ENCODE results near the gene SHC2. TPM values are rescaled to one million over a fixed set of nuclear protein-coding genes. Genes with fewer than 3 reads are reported as not detected.
"Not testable (repeated sequence)": the region's sequence is repeated elsewhere in the genome, so short reads cannot be mapped to it uniquely, and the experiment has no call there.

The SHC2 gene
- polyA plus RNA-seq, 1 donor (not counting 4 experiments of a cell fraction or from before 2014, with no cell fraction given) = 2.5 TPM

GRCh38 chr19:412356-413355 lies 48.2 kb downstream of the SHC2 start:
- TF ChIP-seq CTCF (optimal IDR thresholded peaks at IDR 0.05 in 1 of 3, IDR thresholded peaks at IDR 0.05 in 1 of 3, conservative IDR thresholded peaks at IDR 0.05 in 1 of 3; ENCODE audit: extremely low read depth in 1 of 3, insufficient read depth in 2 of 3, low read length in 3 of 3) = no peak
- no peak for TF ChIP-seq EZH2 (IDR thresholded peaks at IDR 0.05; ENCODE audit: low read length)
- H4K20me1 ChIP-seq (ENCODE audit: control insufficient read depth, extremely low read depth, insufficient read depth, low read length) = no peaks in the 10 kb centered on the region
- H3K4me1 ChIP-seq (ENCODE audit: control insufficient read depth, extremely low read depth, insufficient read depth, low read length) = peaks cover 4% of the 10 kb centered on the region
- FAIRE-seq (no peak), DNase-seq (ENCODE audit: low read depth, low spot score) (no peak)
- H3K27me3 ChIP-seq (ENCODE audit: control insufficient read depth, extremely low read depth, insufficient read depth, low read length) = peaks cover 35% of the 10 kb centered on the region
- no peaks in the 10 kb centered on the region for H3K36me3 ChIP-seq (ENCODE audit: control insufficient read depth in 2 of 2, extremely low read depth in 1 of 2, insufficient read depth in 2 of 2, low read length in 2 of 2)
- no peak overlapping the region for H3K4me2 ChIP-seq (ENCODE audit: control insufficient read depth, extremely low read depth, insufficient read depth, low read depth, low read length)
- no peak overlapping the region for H3K9ac ChIP-seq (ENCODE audit: control insufficient read depth, extremely low read depth, insufficient read depth, low read length)
- no peak overlapping the region for H2AFZ ChIP-seq (ENCODE audit: control insufficient read depth, low read length)
- H3K9me3 ChIP-seq (ENCODE audit: control insufficient read depth, low read depth, low read length) = no peaks in the 10 kb centered on the region
- H3K27ac ChIP-seq (ENCODE audit: control insufficient read depth, insufficient read depth, low read length) = no peak overlapping the region
- H3K79me2 ChIP-seq (ENCODE audit: control insufficient read depth, insufficient read depth, low read length) = no peaks in the 10 kb centered on the region
- H3K9me1 ChIP-seq (ENCODE audit: control insufficient read depth, extremely low read depth, insufficient read depth, low read length) = no peaks in the 10 kb centered on the region
- dilution Hi-C loops (cut with MboI; ENCODE audit: extremely low pct_ligation_motif_present, low sequenced_read_pairs) = no loop called here
- H3K4me3 ChIP-seq (ENCODE audit: control insufficient read depth in 2 of 3, extremely low read depth in 1 of 3, insufficient read depth in 2 of 3, low read depth in 1 of 3, low read length in 3 of 3) = no peak overlapping the region

DNA sequence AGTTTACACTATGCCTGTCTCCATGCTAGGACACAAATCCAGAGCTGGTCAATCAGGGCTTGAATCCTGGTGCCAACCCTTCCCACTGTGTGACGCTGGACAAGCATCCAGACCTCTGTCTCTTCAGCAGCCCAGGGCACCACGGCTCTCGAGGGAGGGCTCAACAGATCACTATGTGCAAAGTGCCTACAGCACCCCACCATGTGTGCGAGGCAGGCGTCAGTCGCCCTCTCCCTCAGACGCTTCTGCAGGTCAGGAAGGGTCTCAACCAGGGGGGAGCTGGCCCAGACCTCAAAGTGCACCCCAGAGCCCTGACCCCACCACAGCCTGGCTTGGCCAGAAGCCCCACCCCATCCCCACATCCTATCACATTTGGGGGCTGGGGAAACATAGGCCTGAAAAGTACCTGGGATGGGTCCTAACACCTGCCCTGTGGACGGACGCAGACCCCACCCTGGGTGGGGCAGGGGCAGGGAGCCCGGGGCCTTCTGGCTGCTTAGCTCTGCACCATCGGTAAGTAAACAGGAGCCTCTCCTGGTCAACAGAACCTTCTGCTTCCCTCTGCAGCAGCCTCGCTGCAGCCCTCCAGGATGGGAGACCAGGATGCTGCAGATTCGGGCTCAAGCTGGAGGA lies 49.0 kb downstream of the SHC2 start:
- no peak overlapping the region for H3K4me3 ChIP-seq (ENCODE audit: control insufficient read depth in 2 of 3, extremely low read depth in 1 of 3, insufficient read depth in 2 of 3, low read depth in 1 of 3, low read length in 3 of 3)
- H4K20me1 ChIP-seq (ENCODE audit: control insufficient read depth, extremely low read depth, insufficient read depth, low read length) = no peaks in the 10 kb centered on the region
- no peak overlapping the region for H2AFZ ChIP-seq (ENCODE audit: control insufficient read depth, low read length)
- H3K4me2 ChIP-seq (ENCODE audit: control insufficient read depth, extremely low read depth, insufficient read depth, low read depth, low read length) = no peak overlapping the region
- no peaks in the 10 kb centered on the region for H3K9me3 ChIP-seq (ENCODE audit: control insufficient read depth, low read depth, low read length)
- TF ChIP-seq EZH2 (IDR thresholded peaks at IDR 0.05; ENCODE audit: low read length) = no peak
- TF ChIP-seq CTCF (optimal IDR thresholded peaks at IDR 0.05 in 1 of 3, IDR thresholded peaks at IDR 0.05 in 1 of 3, conservative IDR thresholded peaks at IDR 0.05 in 1 of 3; ENCODE audit: extremely low read depth in 1 of 3, insufficient read depth in 2 of 3, low read length in 3 of 3) = no peak
- H3K36me3 ChIP-seq (ENCODE audit: control insufficient read depth in 2 of 2, extremely low read depth in 1 of 2, insufficient read depth in 2 of 2, low read length in 2 of 2) = no peaks in the 10 kb centered on the region
- H3K4me1 ChIP-seq (ENCODE audit: control insufficient read depth, extremely low read depth, insufficient read depth, low read length) = peaks cover 4% of the 10 kb centered on the region
- FAIRE-seq (no peak), DNase-seq (ENCODE audit: low read depth, low spot score) (no peak)
- H3K9me1 ChIP-seq (ENCODE audit: control insufficient read depth, extremely low read depth, insufficient read depth, low read length) = no peaks in the 10 kb centered on the region
- H3K27me3 ChIP-seq (ENCODE audit: control insufficient read depth, extremely low read depth, insufficient read depth, low read length) = peaks cover 37% of the 10 kb centered on the region
- dilution Hi-C loops (cut with MboI; ENCODE audit: extremely low pct_ligation_motif_present, low sequenced_read_pairs) = no loop called here
- no peaks in the 10 kb centered on the region for H3K79me2 ChIP-seq (ENCODE audit: control insufficient read depth, insufficient read depth, low read length)
- no peak overlapping the region for H3K27ac ChIP-seq (ENCODE audit: control insufficient read depth, insufficient read depth, low read length)
- H3K9ac ChIP-seq (ENCODE audit: control insufficient read depth, extremely low read depth, insufficient read depth, low read length) = no peak overlapping the region

DNA sequence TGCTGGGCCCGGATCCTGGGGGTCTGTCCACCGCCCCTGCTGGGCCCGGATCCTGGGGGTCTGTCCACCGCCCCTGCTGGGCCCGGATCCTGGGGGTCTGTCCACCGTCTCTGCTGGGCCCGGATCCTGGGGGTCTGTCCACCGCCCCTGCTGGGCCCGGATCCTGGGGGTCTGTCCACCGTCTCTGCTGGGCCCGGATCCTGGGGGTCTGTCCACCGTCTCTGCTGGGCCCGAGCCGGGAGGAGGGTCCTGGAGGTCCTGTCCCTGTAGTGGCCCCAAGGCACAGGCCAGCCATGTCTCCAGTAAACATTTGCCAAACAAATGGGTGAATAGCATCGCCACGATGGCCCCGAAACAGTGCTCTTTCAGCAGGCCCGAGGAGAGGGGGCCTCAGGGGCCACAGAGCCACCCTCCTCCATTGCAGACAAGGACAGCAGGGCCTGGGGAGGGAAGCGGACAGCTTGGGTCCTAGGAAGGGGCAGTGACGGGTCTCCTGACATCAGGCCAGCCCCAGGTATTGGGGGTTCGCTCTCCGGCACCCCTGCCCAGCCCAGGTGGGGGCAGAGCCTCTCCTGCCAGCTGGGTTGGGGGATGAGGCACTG lies 49.6 kb downstream of the SHC2 start:
- H3K79me2 ChIP-seq (ENCODE audit: control insufficient read depth, insufficient read depth, low read length); H2AFZ ChIP-seq (ENCODE audit: control insufficient read depth, low read length); FAIRE-seq; H3K9ac ChIP-seq (ENCODE audit: control insufficient read depth, extremely low read depth, insufficient read depth, low read length); H3K9me1 ChIP-seq (ENCODE audit: control insufficient read depth, extremely low read depth, insufficient read depth, low read length); H3K9me3 ChIP-seq (ENCODE audit: control insufficient read depth, low read depth, low read length); dilution Hi-C loops (cut with MboI; ENCODE audit: extremely low pct_ligation_motif_present, low sequenced_read_pairs); H3K4me2 ChIP-seq (ENCODE audit: control insufficient read depth, extremely low read depth, insufficient read depth, low read depth, low read length); H3K4me1 ChIP-seq (ENCODE audit: control insufficient read depth, extremely low read depth, insufficient read depth, low read length); H4K20me1 ChIP-seq (ENCODE audit: control insufficient read depth, extremely low read depth, insufficient read depth, low read length); DNase-seq (ENCODE audit: low read depth, low spot score); H3K36me3 ChIP-seq (ENCODE audit: control insufficient read depth in 2 of 2, extremely low read depth in 1 of 2, insufficient read depth in 2 of 2, low read length in 2 of 2); H3K4me3 ChIP-seq (ENCODE audit: control insufficient read depth in 2 of 3, extremely low read depth in 1 of 3, insufficient read depth in 2 of 3, low read depth in 1 of 3, low read length in 3 of 3); H3K27ac ChIP-seq (ENCODE audit: control insufficient read depth, insufficient read depth, low read length): not testable (repeated sequence)
- peaks cover 37% of the 10 kb centered on the region for H3K27me3 ChIP-seq (ENCODE audit: control insufficient read depth, extremely low read depth, insufficient read depth, low read length)
